Fibroblast of gingiva (primary cell): ENCODE data around the gene SLC26A11.
"Not testable (repeated sequence)": the region's sequence is repeated elsewhere in the genome, so short reads cannot be mapped to it uniquely, and the experiment has no call there.

Experiments
- DNase-seq: peaks from one replicate; pipeline ENCODE4 v3.0.0-alpha.2; 2011; ENCODE audit warnings: low read depth

Gene SLC26A11

GRCh38 chr17:80262291-80262690 is 42.1 kb downstream of the SLC26A11 start:
- no peak for DNase-seq

- no peak for DNase-seq
Observed at GRCh38 chr17:80262775-80263244, 42.6 kb downstream of the SLC26A11 start.

GRCh38 chr17:80263253-80264204 is 43.3 kb downstream of the SLC26A11 start:
- peak; percentile 88 for DNase-seq

GRCh38 chr17:80264205-80265075 is 44.2 kb downstream of the SLC26A11 start:
- no peak for DNase-seq

- DNase-seq, result no peak
Observed at GRCh38 chr17:80265205-80266068, 45.2 kb downstream of the SLC26A11 start.

- no peak for DNase-seq
Observed at GRCh38 chr17:80267391-80267790, 47.2 kb downstream of the SLC26A11 start.

GRCh38 chr17:80268427-80268826 is 48.2 kb downstream of the SLC26A11 start:
- DNase-seq, result no peak

- DNase-seq, result no peak
Observed at GRCh38 chr17:80269405-80269807, 49.2 kb downstream of the SLC26A11 start.

GRCh38 chr17:80270104-80270503 is 49.9 kb downstream of the SLC26A11 start:
- no peak for DNase-seq

- DNase-seq, result no peak
Observed at GRCh38 chr17:80270836-80271235, 50.6 kb downstream of the SLC26A11 start.

GRCh38 chr17:80272366-80272765 is 52.1 kb downstream of the SLC26A11 start:
- no peak for DNase-seq

- no peak for DNase-seq
Observed at GRCh38 chr17:80274331-80274730, 54.1 kb downstream of the SLC26A11 start.

GRCh38 chr17:80274871-80275449 is 54.7 kb downstream of the SLC26A11 start:
- no peak for DNase-seq

GRCh38 chr17:80275857-80276256 is 55.6 kb downstream of the SLC26A11 start:
- not testable (repeated sequence) for DNase-seq

- DNase-seq, result no peak
Observed at GRCh38 chr17:80277751-80278671, 57.8 kb downstream of the SLC26A11 start.

GRCh38 chr17:80279895-80280294 is 59.7 kb downstream of the SLC26A11 start:
- DNase-seq, result peak; percentile 93

- no peak for DNase-seq
Observed at GRCh38 chr17:80281516-80281915, 61.3 kb downstream of the SLC26A11 start.

- DNase-seq, result no peak
Observed at GRCh38 chr17:80283116-80283852, 63.1 kb downstream of the SLC26A11 start.

- DNase-seq, result no peak
Observed at GRCh38 chr17:80284631-80285030, 64.4 kb downstream of the SLC26A11 start.
